ENCODE measurements around the gene DACH1. TPM values are rescaled to one million over a fixed set of nuclear protein-coding genes. Genes with fewer than 3 reads are reported as not detected.

The DACH1 gene
- total RNA-seq, 4 donors from 2014 or later: 0.98 to 1.6 (median 1.0) TPM

- peak in 1 of 2 donors; percentile 42 for ATAC-seq
- Histone ChIP-seq H3K27ac (peak overlapping the region; percentile 3 to 52 (median 25)), H3K36me3 (no peaks in the 10 kb centered on the region), H3K27me3 (no peaks in the 10 kb centered on the region), H3K9me3 (no peaks in the 10 kb centered on the region), H3K4me1 (peaks cover 0 to 4% of the 10 kb centered on the region in 2 donors), H3K4me3 (no peak overlapping the region)
- intact Hi-C loops (cut with DNase I; ENCODE audit: low total_unique reads) (no loop called here), in situ Hi-C loops (cut with MboI; ENCODE audit: low sequenced_read_pairs in 4 of 4) (no loop called here)
- TF ChIP-seq POLR2A (IDR thresholded peaks at IDR 0.05): no peak
- TF ChIP-seq, protein P1, sequence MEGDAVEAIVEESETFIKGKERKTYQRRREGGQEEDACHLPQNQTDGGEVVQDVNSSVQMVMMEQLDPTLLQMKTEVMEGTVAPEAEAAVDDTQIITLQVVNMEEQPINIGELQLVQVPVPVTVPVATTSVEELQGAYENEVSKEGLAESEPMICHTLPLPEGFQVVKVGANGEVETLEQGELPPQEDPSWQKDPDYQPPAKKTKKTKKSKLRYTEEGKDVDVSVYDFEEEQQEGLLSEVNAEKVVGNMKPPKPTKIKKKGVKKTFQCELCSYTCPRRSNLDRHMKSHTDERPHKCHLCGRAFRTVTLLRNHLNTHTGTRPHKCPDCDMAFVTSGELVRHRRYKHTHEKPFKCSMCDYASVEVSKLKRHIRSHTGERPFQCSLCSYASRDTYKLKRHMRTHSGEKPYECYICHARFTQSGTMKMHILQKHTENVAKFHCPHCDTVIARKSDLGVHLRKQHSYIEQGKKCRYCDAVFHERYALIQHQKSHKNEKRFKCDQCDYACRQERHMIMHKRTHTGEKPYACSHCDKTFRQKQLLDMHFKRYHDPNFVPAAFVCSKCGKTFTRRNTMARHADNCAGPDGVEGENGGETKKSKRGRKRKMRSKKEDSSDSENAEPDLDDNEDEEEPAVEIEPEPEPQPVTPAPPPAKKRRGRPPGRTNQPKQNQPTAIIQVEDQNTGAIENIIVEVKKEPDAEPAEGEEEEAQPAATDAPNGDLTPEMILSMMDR (IDR thresholded peaks at IDR 0.05 in 4 of 5, conservative IDR thresholded peaks at IDR 0.05 in 1 of 5): no peak
- DNase-seq: no peak
Measured at GRCh38 chr13:71625694-71626093, 241.3 kb downstream of the DACH1 start.

- DNase-seq: no peak
- no peak for ATAC-seq
- in situ Hi-C loops (cut with MboI; ENCODE audit: low sequenced_read_pairs in 4 of 4) (no loop called here), intact Hi-C loops (cut with DNase I; ENCODE audit: low total_unique reads) (no loop called here)
- TF ChIP-seq POLR2A (IDR thresholded peaks at IDR 0.05): no peak
- TF ChIP-seq, protein P1 (IDR thresholded peaks at IDR 0.05 in 4 of 5, conservative IDR thresholded peaks at IDR 0.05 in 1 of 5): no peak
- Histone ChIP-seq H3K4me3 (no peak overlapping the region), H3K27me3 (no peaks in the 10 kb centered on the region), H3K36me3 (no peaks in the 10 kb centered on the region), H3K27ac (peak overlapping the region; percentile 17 to 52 (median 32)), H3K4me1 (peaks cover 0 to 4% of the 10 kb centered on the region in 2 donors), H3K9me3 (no peaks in the 10 kb centered on the region)
Measured at GRCh38 chr13:71624653-71625600, 242.1 kb downstream of the DACH1 start.

GRCh38 chr13:71621174-71622124 is 245.6 kb downstream of the DACH1 start:
- Histone ChIP-seq H3K27me3 (no peaks in the 10 kb centered on the region), H3K36me3 (no peaks in the 10 kb centered on the region), H3K27ac (no peak overlapping the region), H3K9me3 (no peaks in the 10 kb centered on the region), H3K4me3 (no peak overlapping the region), H3K4me1 (peaks cover 0 to 4% of the 10 kb centered on the region in 2 donors)
- in situ Hi-C loops (cut with MboI; ENCODE audit: low sequenced_read_pairs in 4 of 4) (no loop called here), intact Hi-C loops (cut with DNase I; ENCODE audit: low total_unique reads) (no loop called here)
- DNase-seq: no peak
- no peak for ATAC-seq
- TF ChIP-seq, protein P1 (IDR thresholded peaks at IDR 0.05 in 4 of 5, conservative IDR thresholded peaks at IDR 0.05 in 1 of 5): no peak
- no peak for TF ChIP-seq POLR2A (IDR thresholded peaks at IDR 0.05)

GRCh38 chr13:71619096-71619495 is 247.9 kb downstream of the DACH1 start:
- intact Hi-C loops (cut with DNase I; ENCODE audit: low total_unique reads): no loop called here
- no peaks in the 10 kb centered on the region for H3K36me3 ChIP-seq

More at GRCh38 chr13:71619096-71619495, 247.9 kb downstream of the DACH1 start:
- Histone ChIP-seq H3K4me3 (no peak overlapping the region), H3K4me1 (peaks cover 0 to 4% of the 10 kb centered on the region in 2 donors), H3K9me3 (no peaks in the 10 kb centered on the region), H3K27ac (no peak overlapping the region), H3K27me3 (no peaks in the 10 kb centered on the region)
- ATAC-seq (no peak), DNase-seq (no peak)
- in situ Hi-C loops (cut with MboI; ENCODE audit: low sequenced_read_pairs in 4 of 4): no loop called here
- no peak for TF ChIP-seq POLR2A (IDR thresholded peaks at IDR 0.05)
- TF ChIP-seq, protein P1 (IDR thresholded peaks at IDR 0.05 in 4 of 5, conservative IDR thresholded peaks at IDR 0.05 in 1 of 5): no peak
